HG03469 (cell line): ENCODE results near the gene INAFM2.

Experiments
- ATAC-seq: cut with Tn5 transposase; IDR thresholded peaks from one replicate; pipeline ENCODE4 v1.9.1; 2021; ENCODE audit warnings: mild to moderate bottlenecking, moderate library complexity, moderate number of reproducible peaks; ENCODE audit not compliant: unreplicated experiment

Gene INAFM2

DNA sequence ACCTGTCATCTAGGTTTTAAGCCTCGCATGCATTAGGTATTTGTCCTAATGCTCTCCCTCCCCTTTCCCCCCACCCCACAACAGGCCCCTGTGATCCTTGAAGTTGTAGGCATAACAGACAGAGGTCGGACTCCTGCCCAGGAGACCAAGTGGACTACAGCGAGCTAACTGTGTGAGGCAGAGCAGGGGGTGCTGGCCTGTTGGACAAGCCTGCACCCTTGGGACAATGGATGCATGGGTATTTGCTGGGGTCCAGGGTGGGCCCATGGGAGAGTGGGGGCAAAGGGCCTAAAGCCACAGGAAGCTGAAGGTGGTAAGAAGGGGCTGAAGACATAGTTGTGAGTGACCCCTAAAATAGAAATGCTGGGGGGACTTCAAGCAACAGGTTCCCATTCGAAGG is 18.2 kb upstream of the INAFM2 start:
- no peak for ATAC-seq

- ATAC-seq = no peak
Observed at GRCh38 chr15:40306371-40306770, 17.1 kb upstream of the INAFM2 start.

- ATAC-seq = no peak
Observed at GRCh38 chr15:40306908-40307307, 16.6 kb upstream of the INAFM2 start.

- peak; percentile 37 for ATAC-seq
Observed at GRCh38 chr15:40307421-40308211, 15.9 kb upstream of the INAFM2 start, which contains the start of gene PLCB2. TSS of gene PLCB2 (minus strand) at chr15:40307935. CDS start at chr15:40307672, 263 bp downstream.

GRCh38 chr15:40309344-40309862 is 14.1 kb upstream of the INAFM2 start:
- ATAC-seq = no peak

GRCh38 chr15:40310001-40310959 is 13.2 kb upstream of the INAFM2 start:
- ATAC-seq = no peak

- ATAC-seq = no peak
Observed at GRCh38 chr15:40310993-40311392, 12.5 kb upstream of the INAFM2 start.

DNA sequence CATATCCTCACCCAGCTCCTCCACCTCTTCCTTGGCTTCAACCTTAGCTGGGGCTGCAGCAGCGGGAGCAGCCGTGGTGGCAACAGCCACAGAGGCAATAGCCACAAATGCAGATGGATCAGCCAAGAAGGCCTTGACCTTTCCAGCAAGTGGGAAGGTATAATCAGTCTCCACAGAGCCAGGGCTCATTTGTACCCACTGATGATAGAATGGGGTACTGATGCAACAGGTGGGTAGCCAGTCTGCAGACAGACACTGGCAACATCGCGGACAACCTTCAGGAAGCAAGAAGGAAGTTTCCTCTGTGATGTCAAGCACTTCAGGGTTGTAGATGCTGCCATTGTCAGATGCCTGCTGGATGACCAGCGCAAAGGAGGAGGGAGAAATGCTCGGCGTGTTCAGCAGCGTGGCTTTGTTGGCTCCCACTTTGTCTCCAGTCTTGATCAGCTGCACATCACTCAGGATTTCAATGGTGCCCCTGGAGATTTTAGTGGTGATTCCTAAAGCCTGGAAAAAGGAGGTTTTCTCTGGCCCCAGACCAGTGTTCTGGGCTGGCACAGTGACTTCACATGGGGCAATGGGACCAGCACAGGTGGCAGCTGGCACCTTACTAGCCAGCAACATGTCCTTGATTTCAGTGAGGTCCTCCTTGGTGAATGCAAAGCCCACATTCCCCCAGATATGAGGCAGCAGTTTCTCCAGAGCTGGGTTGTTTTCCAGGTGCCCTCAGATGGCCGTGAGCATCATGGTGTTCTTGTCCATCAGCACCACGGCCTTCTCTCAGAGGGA is 10.9 kb upstream of the INAFM2 start:
- ATAC-seq = no peak

- ATAC-seq = no peak
Observed at GRCh38 chr15:40313531-40314398, 9.7 kb upstream of the INAFM2 start.

DNA sequence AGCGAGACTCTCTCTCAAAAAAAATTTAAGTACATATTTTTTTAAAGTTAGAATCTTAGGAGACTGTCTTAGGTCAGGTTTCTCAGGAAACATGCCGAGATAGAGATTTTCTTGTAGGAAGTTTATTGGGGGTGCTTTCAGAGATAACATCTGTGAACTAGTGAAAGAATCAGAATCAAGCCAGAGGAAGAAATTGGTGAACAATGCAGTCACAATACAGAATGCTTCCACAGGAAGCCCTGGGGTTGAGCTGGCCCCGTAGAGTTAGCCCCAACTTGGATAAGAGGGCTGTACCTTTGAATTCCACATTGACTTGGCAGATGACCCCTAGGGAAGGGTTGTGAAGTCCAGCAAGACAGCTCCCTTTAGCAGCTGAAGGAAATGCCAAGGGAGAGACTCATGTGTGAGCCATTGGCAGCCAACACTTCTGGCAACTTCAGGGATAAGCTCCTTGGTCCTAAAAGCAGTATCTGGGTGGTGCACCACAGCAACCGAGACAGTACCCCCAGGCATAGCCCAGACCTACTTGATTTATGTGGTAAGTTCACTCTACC is 8.7 kb upstream of the INAFM2 start:
- ATAC-seq = no peak

- no peak for ATAC-seq
Observed at GRCh38 chr15:40316931-40317330, 6.6 kb upstream of the INAFM2 start.

DNA sequence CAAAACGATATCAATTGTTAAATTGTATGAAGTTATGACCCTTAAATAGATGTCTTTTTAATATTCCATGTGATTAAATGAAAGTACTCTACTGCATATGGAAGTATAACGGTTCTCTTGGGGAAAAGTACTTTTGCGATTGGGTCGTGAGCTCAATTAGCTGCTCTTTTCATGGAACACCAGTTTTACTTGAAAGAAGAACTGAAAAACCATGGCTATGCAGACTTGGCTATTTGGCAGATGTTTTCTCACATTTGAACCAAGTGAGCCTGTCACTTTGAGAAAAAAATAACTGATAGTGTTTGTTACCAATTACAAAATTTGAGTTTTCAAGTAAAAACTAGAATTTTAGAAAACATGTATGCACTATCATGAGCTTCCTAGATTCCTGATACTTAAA is 5.9 kb upstream of the INAFM2 start:
- ATAC-seq = no peak

DNA sequence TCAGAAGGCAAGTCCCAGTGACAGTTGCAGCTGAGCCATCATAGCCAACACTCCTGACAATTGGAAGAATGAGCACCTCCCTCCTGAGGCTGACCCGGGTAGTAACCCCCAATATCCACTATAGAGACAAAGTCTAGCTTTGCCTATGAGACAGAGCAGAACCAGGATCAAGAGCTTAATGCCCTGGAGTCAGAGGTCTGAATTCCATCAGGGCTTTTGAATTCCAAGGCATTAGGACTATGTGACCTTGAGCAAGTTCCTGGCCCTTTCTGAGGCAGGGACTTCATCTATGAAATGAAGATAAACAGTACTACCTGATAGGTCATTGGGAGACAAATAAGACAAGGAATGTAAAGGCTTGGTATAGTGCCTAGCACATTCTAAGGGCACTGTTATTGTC is 3.1 kb upstream of the INAFM2 start:
- no peak for ATAC-seq

DNA sequence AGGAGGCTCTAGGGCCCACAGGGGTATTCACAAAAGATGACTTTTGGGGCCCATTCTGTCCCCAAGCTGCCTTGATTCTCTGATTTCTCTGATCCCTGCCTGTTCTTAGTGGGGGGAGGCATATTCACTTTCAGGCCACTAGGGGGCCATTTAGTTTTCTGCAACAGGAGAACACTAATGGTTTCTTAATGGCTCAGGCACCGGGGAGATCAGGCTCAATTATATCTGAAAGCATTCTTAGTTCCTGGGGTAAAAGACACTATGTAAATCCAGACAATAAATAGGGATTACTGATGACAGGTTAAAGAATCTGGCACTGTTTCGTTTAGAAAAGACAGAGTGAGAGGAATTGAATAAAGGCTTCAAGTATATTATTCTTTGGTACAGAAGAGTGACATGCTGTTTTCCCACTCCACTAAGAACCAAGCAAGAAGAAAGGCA is 2.5 kb upstream of the INAFM2 start:
- no peak for ATAC-seq

DNA sequence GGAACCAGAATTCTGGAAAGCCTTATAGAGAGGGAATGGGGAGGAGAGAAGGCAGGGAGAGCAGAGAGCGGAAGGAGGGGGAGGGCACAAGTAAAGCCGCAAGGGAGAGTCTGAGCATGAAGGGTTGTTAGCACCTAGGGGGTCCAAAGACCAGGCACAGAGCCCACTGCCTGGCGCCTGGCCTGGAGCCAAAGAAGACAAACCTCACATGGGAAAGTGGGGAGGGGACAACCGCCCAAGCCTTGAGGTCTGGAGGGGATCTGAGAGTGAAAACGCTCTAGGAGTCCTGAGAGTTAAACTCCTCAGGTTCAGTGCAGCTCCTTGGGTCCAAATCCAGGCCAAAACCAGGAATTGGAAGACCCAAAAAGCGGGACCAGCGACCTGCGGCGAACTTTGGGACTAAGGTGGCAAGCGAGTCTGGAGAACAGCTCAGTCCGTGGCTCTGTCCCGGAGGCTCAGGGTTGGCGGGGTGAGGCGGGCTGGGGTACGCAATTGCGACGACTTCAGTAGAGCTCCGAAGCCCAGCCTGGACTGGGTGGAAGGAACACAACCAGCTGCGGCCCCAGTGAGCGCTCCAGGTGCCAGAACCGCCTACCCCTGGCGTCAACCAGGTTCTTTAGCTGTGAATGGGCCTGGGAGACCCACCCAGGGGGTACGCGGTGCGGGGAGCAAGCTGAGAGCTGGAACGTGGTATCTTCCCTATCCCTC is 807 bp upstream of the INAFM2 start:
- no peak for ATAC-seq

- ATAC-seq = peak; percentile 4
Observed at GRCh38 chr15:40323953-40324937, 753 bp downstream of the INAFM2 start.

DNA sequence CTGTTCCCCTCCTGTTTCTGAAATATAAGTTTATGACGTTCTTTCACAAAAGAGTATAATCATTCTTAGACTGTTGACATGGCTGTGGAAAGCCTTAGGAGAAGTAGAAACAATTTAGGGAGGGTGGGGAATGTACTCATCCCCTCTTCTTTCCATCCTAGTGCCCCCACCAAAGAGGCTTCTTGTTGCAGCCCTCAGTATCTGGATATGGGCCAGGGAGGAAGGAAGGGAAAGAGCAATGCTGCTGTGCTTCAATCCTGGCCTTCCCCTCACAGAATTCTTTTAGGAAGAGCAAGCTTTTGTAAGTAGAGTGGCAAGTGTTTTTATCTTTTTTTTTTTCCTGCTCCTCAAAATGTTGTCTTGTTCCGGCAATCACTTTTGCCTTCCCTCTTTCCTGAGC is 1.7 kb downstream of the INAFM2 start:
- ATAC-seq = no peak

DNA sequence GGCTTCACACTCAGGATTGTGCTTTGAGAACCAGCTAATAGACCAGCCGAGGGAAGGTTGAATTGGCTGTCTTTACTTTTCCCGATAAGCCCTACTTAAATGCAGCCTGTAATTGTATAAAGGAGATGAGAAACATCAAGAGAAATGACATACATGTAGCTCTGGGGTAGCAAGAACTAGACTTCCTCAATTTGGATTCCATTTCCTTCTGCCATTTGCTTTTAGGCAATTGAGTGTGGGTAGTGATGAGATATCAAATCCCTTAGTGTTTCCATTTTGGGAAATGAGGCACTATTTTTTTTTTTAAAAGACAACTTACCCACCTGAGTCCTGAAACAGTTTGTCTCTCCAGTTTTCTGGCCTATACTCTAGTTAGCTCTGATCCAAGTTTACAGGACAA is 2.2 kb downstream of the INAFM2 start:
- ATAC-seq = no peak
